Measurements from ENCODE around the gene RBM6. TPM values are rescaled to one million over a fixed set of nuclear protein-coding genes. Genes with fewer than 3 reads are reported as not detected.

Gene RBM6
- total and polyA plus RNA-seq, 9 of the 15 experiments (the other 6 are each of a cell fraction or from before 2014, with no cell fraction given): 19.9 to 82.2 (median 57.8) TPM

GRCh38 chr3:50120364-50121071, 180.6 kb downstream of the RBM6 start:
- Histone ChIP-seq H3K4me2 (ENCODE audit: insufficient read depth, low read length) (no peak overlapping the region), H3K4me1 (replicated peaks in 1 of 2; ENCODE audit: control insufficient read depth in 2 of 2, insufficient read depth in 2 of 2, low read length in 2 of 2) (peaks cover 0 to 3% of the 10 kb centered on the region in 2 experiments; a peak in 1 of 5 replicates), H3K79me2 (ENCODE audit: control insufficient read depth, insufficient read depth, low read length) (no peaks in the 10 kb centered on the region), H4K20me1 (replicated peaks; ENCODE audit: control insufficient read depth, insufficient read depth, low read length) (peaks cover 12% of the 10 kb centered on the region), H3K27ac (ENCODE audit: extremely low read depth, low read depth, low read length) (no peak overlapping the region), H3K9me1 (ENCODE audit: control insufficient read depth, insufficient read depth, low read length) (no peaks in the 10 kb centered on the region), H3K36me3 (ENCODE audit: control insufficient read depth, insufficient read depth, low read length) (peaks cover 49% of the 10 kb centered on the region), H3K27me3 (ENCODE audit: control insufficient read depth in 2 of 2, insufficient read depth in 2 of 2, low read length in 2 of 2) (no peaks in the 10 kb centered on the region), H3K4me3 (no peak overlapping the region), H3K9ac (ENCODE audit: insufficient read depth in 1 of 2, low read depth in 2 of 2, low read length in 2 of 2) (no peak overlapping the region), H3K9me3 (replicated peaks; ENCODE audit: control insufficient read depth, insufficient read depth, low read depth, low read length) (no peaks in the 10 kb centered on the region), H2AFZ (ENCODE audit: low read depth, low read length) (no peak overlapping the region)
- in situ Hi-C loops (cut with MboI) (loop anchor here (5.0 kb wide), 1 partner anchor 62 kb away; no protein-coding TSS in a partner anchor), intact Hi-C loops (cut with micrococcal nuclease) (loop anchor here (1.0 to 5.0 kb wide), 3 partner anchors 34 to 152 kb away; no protein-coding TSS in a partner anchor)
- ChIA-PET CTCF (ENCODE audit: low intra/inter-chr PET ratio) (interaction anchor here (1.3 to 4.4 kb wide), 2 partner anchors 69 to 74 kb away, joined by 5 to 34 read pairs; no protein-coding TSS in a partner anchor), POLR2A (interaction anchor here (0.6 to 3.3 kb wide), 9 partner anchors 9 to 71 kb away, joined by 3 to 12 read pairs (median 3); partner anchors contain the start of gene GNAT1)
- 75% methylated on average over 7 of the region's 10 CpGs for WGBS (ENCODE audit: insufficient coverage, low coverage, missing lambda C conversion rate)
- BruUV-seq (replicated peaks): TSS peak; percentile 15
- FAIRE-seq (no peak), ATAC-seq (peak; percentile 12), DNase-seq (ENCODE audit: extremely low read depth in 1 of 4, low spot score in 3 of 4) (no peak)
- TF ChIP-seq, protein P1, sequence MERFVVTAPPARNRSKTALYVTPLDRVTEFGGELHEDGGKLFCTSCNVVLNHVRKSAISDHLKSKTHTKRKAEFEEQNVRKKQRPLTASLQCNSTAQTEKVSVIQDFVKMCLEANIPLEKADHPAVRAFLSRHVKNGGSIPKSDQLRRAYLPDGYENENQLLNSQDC (CRISPR knock-in tag; IDR thresholded peaks at IDR 0.05): no peak
- TF ChIP-seq TARDBP (IDR thresholded peaks at IDR 0.05) (no peak), POLR2AphosphoS5 (IDR thresholded peaks at IDR 0.05; ENCODE audit: control insufficient read depth, insufficient read depth, low read depth, low read length) (peak; percentile 15), POLR2A (conservative IDR thresholded peaks at IDR 0.05) (peak; percentile 18; the same call in 1 of the 2 replicates)
